ENCODE data around the gene ALG14.

- TF ChIP-seq CTCF (conservative IDR thresholded peaks at IDR 0.05 in 1 of 2, IDR thresholded peaks at IDR 0.05 in 1 of 2; ENCODE audit: low read depth in 1 of 2, low read length in 2 of 2): no peak
- no peak for TF ChIP-seq EZH2 (IDR thresholded peaks at IDR 0.05; ENCODE audit: low read length, missing control alignments)
Observed at GRCh38 chr1:94989911-94990473, 82.8 kb downstream of the ALG14 start.
